ENCODE data around the gene TADA2B. TPM values are rescaled to one million over a fixed set of nuclear protein-coding genes. Genes with fewer than 3 reads are reported as not detected.

Gene TADA2B
- polyA plus RNA-seq, 4 donors = 13.5 to 20.8 (median 14.6) TPM

DNA sequence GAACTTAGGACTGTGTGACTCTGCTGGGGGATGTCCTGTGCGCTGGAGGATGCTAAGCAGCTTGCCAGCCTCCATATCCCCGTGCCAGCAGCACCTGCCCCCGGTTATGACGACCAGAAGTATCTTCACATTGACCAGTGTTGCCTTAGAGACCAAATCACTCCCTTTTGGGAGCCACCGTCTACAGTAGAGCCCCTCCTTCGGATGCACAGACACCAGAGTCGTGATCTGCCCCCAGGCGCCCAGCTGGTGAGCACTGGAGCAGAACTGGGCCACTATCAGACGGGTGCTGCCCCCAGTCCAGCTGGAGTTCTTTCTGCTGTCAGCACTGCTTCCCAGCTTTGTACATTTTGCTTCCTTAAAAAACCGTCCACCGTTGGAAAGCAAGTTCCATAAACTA lies 30.0 kb upstream of the TADA2B start:
- WGBS, 3 donors = 91 to 94% (median 93%) methylated on average over 11 of the region's 11 CpGs
- H3K36me3 ChIP-seq (ENCODE audit: control insufficient read depth in 3 of 3, insufficient read depth in 2 of 3, low read depth in 1 of 3, low read length in 3 of 3) = peaks cover 8 to 78% (median 18%) of the 10 kb centered on the region in 3 donors
- no peak for DNase-seq
- no peak for FAIRE-seq
- no peak overlapping the region for H3K27ac ChIP-seq (ENCODE audit: low read depth in 1 of 3, low read length in 2 of 3)
- H3K27me3 ChIP-seq (ENCODE audit: control insufficient read depth in 3 of 3, insufficient read depth in 3 of 3, low read length in 3 of 3) = no peaks in the 10 kb centered on the region
- H3K9me3 ChIP-seq (ENCODE audit: control insufficient read depth in 2 of 2, insufficient read depth in 1 of 2, low read depth in 1 of 2, low read length in 1 of 2) = no peaks in the 10 kb centered on the region
- no peak overlapping the region for H3K4me3 ChIP-seq (ENCODE audit: low read depth in 1 of 3, low read length in 3 of 3)
- H3K4me1 ChIP-seq (ENCODE audit: control insufficient read depth in 3 of 3, insufficient read depth in 2 of 3, low read depth in 1 of 3, low read length in 2 of 3) = peaks cover 0 to 11% (median 0%) of the 10 kb centered on the region in 3 donors

DNA sequence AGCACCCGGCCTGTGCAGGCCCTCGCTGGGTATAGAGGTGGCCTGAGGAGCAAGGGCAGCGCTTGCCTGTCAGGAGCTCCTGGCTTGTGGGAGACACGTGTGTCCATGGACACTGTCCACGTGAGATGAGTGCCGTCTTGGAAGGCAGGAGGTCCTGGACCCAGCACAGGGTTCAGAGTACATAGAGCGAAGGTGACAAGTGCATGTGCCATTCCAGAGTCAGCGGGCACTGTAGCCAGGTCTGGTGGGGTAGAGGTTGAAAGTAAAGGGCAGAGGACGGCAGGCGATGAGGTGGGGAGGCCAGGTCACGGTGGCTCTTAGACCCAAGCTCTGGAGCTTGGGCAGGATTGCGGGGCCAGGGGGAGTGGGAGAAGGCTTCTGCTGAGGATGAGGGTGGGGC lies 28.4 kb upstream of the TADA2B start:
- H3K9me3 ChIP-seq (ENCODE audit: control insufficient read depth in 2 of 2, insufficient read depth in 1 of 2, low read depth in 1 of 2, low read length in 1 of 2) = no peaks in the 10 kb centered on the region
- DNase-seq (no peak), FAIRE-seq (no peak)
- peaks cover 0 to 11% (median 0%) of the 10 kb centered on the region in 3 donors for H3K4me1 ChIP-seq (ENCODE audit: control insufficient read depth in 3 of 3, insufficient read depth in 2 of 3, low read depth in 1 of 3, low read length in 2 of 3)
- 95 to 96% (median 95%) methylated on average over 12 of the region's 12 CpGs for WGBS, 3 donors
- H3K36me3 ChIP-seq (ENCODE audit: control insufficient read depth in 3 of 3, insufficient read depth in 2 of 3, low read depth in 1 of 3, low read length in 3 of 3) = peaks cover 0 to 78% (median 22%) of the 10 kb centered on the region in 3 donors
- H3K4me3 ChIP-seq (ENCODE audit: low read depth in 1 of 3, low read length in 3 of 3) = no peak overlapping the region
- no peaks in the 10 kb centered on the region for H3K27me3 ChIP-seq (ENCODE audit: control insufficient read depth in 3 of 3, insufficient read depth in 3 of 3, low read length in 3 of 3)
- no peak overlapping the region for H3K27ac ChIP-seq (ENCODE audit: low read depth in 1 of 3, low read length in 2 of 3)

DNA sequence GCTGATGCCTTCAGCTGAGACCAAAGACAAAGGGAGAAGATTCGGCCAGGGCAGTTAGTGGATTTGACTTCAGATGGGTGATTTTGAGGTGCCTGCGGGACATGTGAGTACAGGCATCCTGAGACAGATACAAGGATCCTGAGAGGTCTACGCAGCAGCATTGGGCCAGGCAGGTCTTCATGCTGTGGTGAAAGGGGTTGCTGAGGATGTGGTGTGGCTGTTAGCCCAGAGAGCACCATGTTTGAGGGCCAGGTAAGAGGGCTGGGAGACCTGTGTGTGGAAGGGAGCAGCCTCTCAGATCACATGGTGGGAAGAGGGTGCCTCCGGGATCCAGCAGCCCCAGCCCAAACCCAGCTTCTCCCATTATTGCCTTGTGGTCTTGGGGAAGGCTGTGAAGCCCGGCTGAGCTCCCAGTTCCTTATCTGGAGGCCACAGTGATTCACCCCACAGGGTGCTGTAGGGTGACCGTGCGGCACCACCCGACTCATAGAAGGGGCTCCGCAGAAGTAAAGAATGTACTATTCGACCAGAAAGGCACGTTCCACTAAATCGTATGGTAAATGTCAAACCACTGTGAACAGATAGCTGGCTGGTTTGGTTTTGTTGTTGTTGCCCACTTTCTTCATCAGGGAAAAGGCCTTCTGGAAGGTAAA lies 27.7 kb upstream of the TADA2B start:
- Histone ChIP-seq H3K27ac (ENCODE audit: low read depth in 1 of 3, low read length in 2 of 3) (no peak overlapping the region), H3K27me3 (ENCODE audit: control insufficient read depth in 3 of 3, insufficient read depth in 3 of 3, low read length in 3 of 3) (no peaks in the 10 kb centered on the region), H3K4me1 (ENCODE audit: control insufficient read depth in 3 of 3, insufficient read depth in 2 of 3, low read depth in 1 of 3, low read length in 2 of 3) (peaks cover 0 to 11% (median 0%) of the 10 kb centered on the region in 3 donors), H3K4me3 (ENCODE audit: low read depth in 1 of 3, low read length in 3 of 3) (no peak overlapping the region), H3K9me3 (ENCODE audit: control insufficient read depth in 2 of 2, insufficient read depth in 1 of 2, low read depth in 1 of 2, low read length in 1 of 2) (no peaks in the 10 kb centered on the region), H3K36me3 (ENCODE audit: control insufficient read depth in 3 of 3, insufficient read depth in 2 of 3, low read depth in 1 of 3, low read length in 3 of 3) (peaks cover 0 to 72% (median 22%) of the 10 kb centered on the region in 3 donors)
- FAIRE-seq (no peak), DNase-seq (no peak)
- 77 to 95% (median 89%) methylated on average over 12 of the region's 12 CpGs for WGBS, 3 donors

DNA sequence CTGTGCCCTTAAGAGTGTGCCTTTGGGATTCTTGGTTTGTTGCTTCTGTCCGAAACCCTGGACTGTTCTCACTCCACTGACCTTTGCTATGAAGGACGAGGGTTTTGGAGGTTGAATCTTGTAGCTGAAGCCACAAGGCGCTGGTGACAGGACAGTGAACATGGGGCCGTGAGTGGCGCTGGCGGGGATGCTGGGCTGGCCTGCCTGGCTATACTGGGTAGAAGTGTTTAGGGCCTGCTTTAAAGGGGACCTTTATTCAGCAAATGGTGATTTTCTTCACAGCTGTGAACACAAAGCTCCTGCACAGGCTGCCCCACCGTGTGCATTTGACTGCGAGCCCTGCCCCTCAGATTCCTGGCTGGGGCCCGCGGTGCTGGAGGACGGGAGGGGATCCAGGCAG lies 27.1 kb upstream of the TADA2B start:
- FAIRE-seq (no peak), DNase-seq (no peak)
- no peak overlapping the region for H3K4me3 ChIP-seq (ENCODE audit: low read depth in 1 of 3, low read length in 3 of 3)
- no peaks in the 10 kb centered on the region for H3K9me3 ChIP-seq (ENCODE audit: control insufficient read depth in 2 of 2, insufficient read depth in 1 of 2, low read depth in 1 of 2, low read length in 1 of 2)
- H3K27me3 ChIP-seq (ENCODE audit: control insufficient read depth in 3 of 3, insufficient read depth in 3 of 3, low read length in 3 of 3) = no peaks in the 10 kb centered on the region
- peaks cover 0 to 11% (median 0%) of the 10 kb centered on the region in 3 donors for H3K4me1 ChIP-seq (ENCODE audit: control insufficient read depth in 3 of 3, insufficient read depth in 2 of 3, low read depth in 1 of 3, low read length in 2 of 3)
- H3K36me3 ChIP-seq (ENCODE audit: control insufficient read depth in 3 of 3, insufficient read depth in 2 of 3, low read depth in 1 of 3, low read length in 3 of 3) = peaks cover 0 to 74% (median 19%) of the 10 kb centered on the region in 3 donors
- no peak overlapping the region for H3K27ac ChIP-seq (ENCODE audit: low read depth in 1 of 3, low read length in 2 of 3)
- 78 to 83% (median 80%) methylated on average over 11 of the region's 11 CpGs for WGBS, 3 donors

DNA sequence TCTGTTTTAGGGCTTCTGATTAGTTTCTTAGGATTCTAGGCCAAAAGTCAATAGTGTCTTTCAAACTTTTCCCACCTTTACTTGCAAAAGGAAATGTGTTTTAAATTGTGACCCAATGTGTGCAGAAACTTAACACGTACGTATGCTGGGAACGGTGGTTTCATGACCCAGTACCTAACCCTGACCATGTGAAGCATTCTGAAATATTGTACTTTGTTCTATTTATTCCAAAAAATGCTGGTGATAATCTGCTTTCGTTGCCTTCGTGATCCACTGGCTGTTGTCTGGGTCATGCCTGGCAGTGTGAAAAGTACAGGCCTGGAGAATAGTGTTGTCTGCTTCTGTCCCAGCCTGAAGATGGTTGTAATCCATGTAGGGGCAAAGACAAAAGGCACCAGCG lies 26.7 kb upstream of the TADA2B start:
- Histone ChIP-seq H3K9me3 (ENCODE audit: control insufficient read depth in 2 of 2, insufficient read depth in 1 of 2, low read depth in 1 of 2, low read length in 1 of 2) (no peaks in the 10 kb centered on the region), H3K27ac (ENCODE audit: low read depth in 1 of 3, low read length in 2 of 3) (no peak overlapping the region), H3K4me1 (ENCODE audit: control insufficient read depth in 3 of 3, insufficient read depth in 2 of 3, low read depth in 1 of 3, low read length in 2 of 3) (peaks cover 0 to 11% (median 0%) of the 10 kb centered on the region in 3 donors), H3K36me3 (ENCODE audit: control insufficient read depth in 3 of 3, insufficient read depth in 2 of 3, low read depth in 1 of 3, low read length in 3 of 3) (peaks cover 0 to 74% (median 18%) of the 10 kb centered on the region in 3 donors), H3K27me3 (ENCODE audit: control insufficient read depth in 3 of 3, insufficient read depth in 3 of 3, low read length in 3 of 3) (no peaks in the 10 kb centered on the region), H3K4me3 (ENCODE audit: low read depth in 1 of 3, low read length in 3 of 3) (no peak overlapping the region)
- 92 to 98% (median 95%) methylated on average over 6 of the region's 6 CpGs for WGBS, 3 donors
- no peak for DNase-seq
- no peak for FAIRE-seq

DNA sequence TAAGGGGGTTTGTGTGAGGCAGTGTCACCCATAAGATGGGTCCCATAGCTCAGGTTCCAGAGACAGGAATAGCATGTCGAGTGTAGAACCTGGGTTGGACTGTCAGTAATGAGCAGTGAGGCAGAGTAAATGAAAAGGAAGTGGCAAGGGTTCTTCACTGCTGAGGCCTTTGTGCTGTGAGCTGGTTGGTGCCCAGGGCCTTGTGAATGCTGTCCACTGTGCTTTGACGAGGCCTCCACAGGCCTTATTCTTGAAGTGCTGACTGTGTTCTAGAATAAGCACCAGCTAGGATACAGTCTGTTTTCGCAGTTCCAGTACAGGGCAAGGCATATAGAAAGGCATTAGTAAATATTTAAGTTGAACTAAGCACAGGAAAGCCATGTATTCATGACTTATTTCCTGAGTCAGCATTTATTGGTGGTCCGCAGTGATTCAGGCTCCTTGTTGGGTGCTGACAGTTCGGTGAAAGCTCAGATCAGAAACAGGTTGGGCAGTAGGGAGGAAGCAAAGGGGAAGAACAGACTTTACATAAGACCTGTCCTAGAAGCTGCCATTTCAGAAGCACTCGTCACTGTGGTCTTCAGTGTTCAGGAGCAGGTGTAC lies 25.6 kb upstream of the TADA2B start:
- FAIRE-seq = no peak
- Histone ChIP-seq H3K4me3 (ENCODE audit: low read depth in 1 of 3, low read length in 3 of 3) (no peak overlapping the region), H3K36me3 (ENCODE audit: control insufficient read depth in 3 of 3, insufficient read depth in 2 of 3, low read depth in 1 of 3, low read length in 3 of 3) (peaks cover 9 to 79% (median 18%) of the 10 kb centered on the region in 3 donors), H3K4me1 (ENCODE audit: control insufficient read depth in 3 of 3, insufficient read depth in 2 of 3, low read depth in 1 of 3, low read length in 2 of 3) (peaks cover 0 to 11% (median 0%) of the 10 kb centered on the region in 3 donors), H3K9me3 (ENCODE audit: control insufficient read depth in 2 of 2, insufficient read depth in 1 of 2, low read depth in 1 of 2, low read length in 1 of 2) (no peaks in the 10 kb centered on the region), H3K27me3 (ENCODE audit: control insufficient read depth in 3 of 3, insufficient read depth in 3 of 3, low read length in 3 of 3) (no peaks in the 10 kb centered on the region), H3K27ac (ENCODE audit: low read depth in 1 of 3, low read length in 2 of 3) (no peak overlapping the region)
- 92 to 96% (median 95%) methylated on average over 6 of the region's 6 CpGs for WGBS, 3 donors
- no peak for DNase-seq

DNA sequence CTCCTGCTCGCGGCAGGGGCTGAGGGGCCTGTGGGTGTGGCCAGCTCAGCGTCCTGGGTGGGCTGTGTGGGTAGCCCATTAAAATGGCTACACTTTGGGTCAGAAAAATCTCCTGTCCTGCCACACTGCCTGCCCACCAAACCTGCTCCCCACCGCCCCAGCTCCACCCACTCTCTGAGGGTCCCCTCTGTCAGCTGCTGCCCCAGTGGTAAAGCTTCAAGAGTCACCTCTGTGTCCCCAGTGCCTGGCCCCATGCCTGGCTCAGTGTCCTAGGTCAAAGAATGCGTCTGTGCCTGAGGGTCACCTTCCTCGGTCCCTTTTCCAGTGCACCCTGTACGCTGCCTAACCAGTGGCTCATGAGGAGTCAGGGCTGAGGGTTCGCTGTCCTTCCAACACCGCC lies 24.9 kb upstream of the TADA2B start:
- H3K27me3 ChIP-seq (ENCODE audit: control insufficient read depth in 3 of 3, insufficient read depth in 3 of 3, low read length in 3 of 3) = no peaks in the 10 kb centered on the region
- DNase-seq (no peak), FAIRE-seq (no peak)
- H3K4me1 ChIP-seq (ENCODE audit: control insufficient read depth in 3 of 3, insufficient read depth in 2 of 3, low read depth in 1 of 3, low read length in 2 of 3) = peaks cover 0 to 11% (median 0%) of the 10 kb centered on the region in 3 donors
- H3K9me3 ChIP-seq (ENCODE audit: control insufficient read depth in 2 of 2, insufficient read depth in 1 of 2, low read depth in 1 of 2, low read length in 1 of 2) = no peaks in the 10 kb centered on the region
- H3K4me3 ChIP-seq (ENCODE audit: low read depth in 1 of 3, low read length in 3 of 3) = no peak overlapping the region
- peaks cover 9 to 81% (median 18%) of the 10 kb centered on the region in 3 donors for H3K36me3 ChIP-seq (ENCODE audit: control insufficient read depth in 3 of 3, insufficient read depth in 2 of 3, low read depth in 1 of 3, low read length in 3 of 3)
- WGBS, 3 donors = 96 to 97% (median 97%) methylated on average over 9 of the region's 9 CpGs
- no peak overlapping the region for H3K27ac ChIP-seq (ENCODE audit: low read depth in 1 of 3, low read length in 2 of 3)

DNA sequence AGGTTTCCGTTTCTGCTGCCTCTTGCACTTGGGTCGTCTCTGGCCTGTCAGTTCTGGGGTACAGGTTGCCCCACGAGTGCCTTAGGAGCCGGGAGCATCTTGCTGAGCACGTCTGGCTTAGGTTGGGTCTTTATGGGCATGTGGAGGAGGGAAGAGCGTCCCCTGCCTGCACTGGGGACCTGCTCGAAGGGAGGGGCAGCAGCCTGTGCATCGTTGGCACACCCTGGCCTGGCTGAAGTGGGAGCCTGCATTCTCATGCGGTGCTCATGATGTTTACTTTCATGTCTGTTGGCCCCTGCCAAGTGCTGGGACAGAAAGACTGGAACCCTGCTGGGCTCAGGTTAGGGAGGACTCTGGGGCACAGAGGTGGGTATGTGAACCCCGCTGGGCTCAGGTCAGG lies 23.8 kb upstream of the TADA2B start:
- peaks cover 14 to 83% (median 20%) of the 10 kb centered on the region in 3 donors for H3K36me3 ChIP-seq (ENCODE audit: control insufficient read depth in 3 of 3, insufficient read depth in 2 of 3, low read depth in 1 of 3, low read length in 3 of 3)
- no peaks in the 10 kb centered on the region for H3K27me3 ChIP-seq (ENCODE audit: control insufficient read depth in 3 of 3, insufficient read depth in 3 of 3, low read length in 3 of 3)

More for the DNA sequence above, 23.8 kb upstream of the TADA2B start:
- no peak overlapping the region for H3K27ac ChIP-seq (ENCODE audit: low read depth in 1 of 3, low read length in 2 of 3)
- no peak overlapping the region for H3K4me3 ChIP-seq (ENCODE audit: low read depth in 1 of 3, low read length in 3 of 3)
- H3K9me3 ChIP-seq (ENCODE audit: control insufficient read depth in 2 of 2, insufficient read depth in 1 of 2, low read depth in 1 of 2, low read length in 1 of 2) = no peaks in the 10 kb centered on the region
- peaks cover 0 to 11% (median 0%) of the 10 kb centered on the region in 3 donors for H3K4me1 ChIP-seq (ENCODE audit: control insufficient read depth in 3 of 3, insufficient read depth in 2 of 3, low read depth in 1 of 3, low read length in 2 of 3)
- FAIRE-seq (no peak), DNase-seq (no peak)
- WGBS, 3 donors = 89 to 95% (median 94%) methylated on average over 9 to 10 of the region's 10 CpGs
